ENCODE results near the gene ZNF101.
"Not testable (repeated sequence)": the region's sequence is repeated elsewhere in the genome, so short reads cannot be mapped to it uniquely, and the experiment has no call there.

The ZNF101 gene

GRCh38 chr19:19662871-19663255 is 5.8 kb upstream of the ZNF101 start:
- peaks cover 37% of the 10 kb centered on the region for H3K36me3 ChIP-seq (ENCODE audit: control insufficient read depth, insufficient read depth, low read length)
- H3K4me1 ChIP-seq (ENCODE audit: control insufficient read depth, insufficient read depth, low read length, poor library complexity, severe bottlenecking): peaks cover 21% of the 10 kb centered on the region
- H3K9me3 ChIP-seq (ENCODE audit: control insufficient read depth, low read length): no peaks in the 10 kb centered on the region
- H3K4me3 ChIP-seq (ENCODE audit: extremely low read depth, insufficient read depth, low read length, poor library complexity, severe bottlenecking): peak overlapping the region; percentile 80
- peak overlapping the region; percentile 95 for H3K27ac ChIP-seq (ENCODE audit: low read depth, low read length, severe bottlenecking)
- WGBS, 2 experiments (ENCODE audit: insufficient coverage in 2 of 2): 2 to 12% methylated on average over 12 to 14 of the region's 17 CpGs

DNA sequence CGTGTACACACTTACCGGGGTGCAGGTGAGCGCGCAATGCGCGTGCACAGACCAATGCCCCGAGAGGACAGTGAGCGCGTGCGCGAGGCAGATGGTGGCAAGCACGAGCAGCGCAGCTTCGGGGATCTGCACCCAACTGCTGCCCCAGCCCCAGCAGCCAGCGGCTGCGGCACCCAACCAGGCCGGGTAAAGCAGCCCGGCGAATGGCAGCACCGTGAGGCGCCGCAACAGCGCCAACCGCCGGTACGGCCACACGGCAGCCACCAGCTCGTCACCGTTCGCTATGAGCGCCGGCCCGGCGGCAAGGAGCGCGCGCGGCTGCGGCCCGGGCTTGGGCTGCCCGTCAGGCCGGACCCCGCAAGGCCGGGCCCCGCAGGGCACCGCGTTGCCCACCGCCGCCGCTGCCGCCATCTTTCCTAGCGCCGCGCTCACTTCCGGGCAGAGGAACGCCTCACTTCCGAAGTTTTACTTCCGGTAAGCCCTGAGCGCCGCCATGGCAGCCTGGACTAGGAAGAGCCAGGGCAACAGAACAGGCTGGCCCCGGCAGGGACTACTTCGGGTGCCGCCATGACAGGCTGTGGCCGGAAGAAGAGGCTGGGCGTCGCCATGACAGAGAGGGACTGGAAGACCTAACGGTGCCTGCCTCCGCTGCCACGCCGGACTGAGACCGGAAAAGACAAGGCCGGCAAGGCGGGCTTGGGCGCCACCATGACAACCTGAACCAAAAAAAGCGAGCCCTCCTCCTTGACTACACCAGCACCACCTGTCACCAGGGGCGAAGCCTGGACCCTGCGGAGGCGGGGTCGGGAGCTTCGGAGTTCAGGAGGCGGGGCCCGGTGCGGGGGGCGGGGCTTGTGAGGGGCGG is 5.2 kb upstream of the ZNF101 start, which contains the start of gene ATP13A1:
Gene ATP13A1, minus strand, starts transcription at position 421 of the 865 bp plus-strand sequence. Its CDS starts 10 bp downstream, at position 411.
- Histone ChIP-seq H3K36me3 (ENCODE audit: control insufficient read depth, insufficient read depth, low read length) (peaks cover 31% of the 10 kb centered on the region), H3K9me3 (ENCODE audit: control insufficient read depth, low read length) (no peaks in the 10 kb centered on the region), H3K4me3 (ENCODE audit: extremely low read depth, insufficient read depth, low read length, poor library complexity, severe bottlenecking) (peak within 1 kb of the TSS; percentile 80), H3K27ac (ENCODE audit: low read depth, low read length, severe bottlenecking) (peak within 1 kb of the TSS; percentile 95), H3K4me1 (ENCODE audit: control insufficient read depth, insufficient read depth, low read length, poor library complexity, severe bottlenecking) (peaks cover 23% of the 10 kb centered on the region)
- WGBS, 2 experiments (ENCODE audit: insufficient coverage in 2 of 2): 0 to 1% methylated on average over 61 to 77 of the region's 85 CpGs

- not testable (repeated sequence) for H3K4me3 ChIP-seq (ENCODE audit: extremely low read depth, insufficient read depth, low read length, poor library complexity, severe bottlenecking); H3K27ac ChIP-seq (ENCODE audit: low read depth, low read length, severe bottlenecking); H3K9me3 ChIP-seq (ENCODE audit: control insufficient read depth, low read length)
- Histone ChIP-seq H3K4me1 (ENCODE audit: control insufficient read depth, insufficient read depth, low read length, poor library complexity, severe bottlenecking) (peaks cover 19% of the 10 kb centered on the region), H3K36me3 (ENCODE audit: control insufficient read depth, insufficient read depth, low read length) (peaks cover 14% of the 10 kb centered on the region)
- 94 to 97% methylated on average over 16 to 18 of the region's 22 CpGs for WGBS, 2 experiments (ENCODE audit: insufficient coverage in 2 of 2)
These were observed 3.2 kb upstream of the ZNF101 start for GRCh38 chr19:19665420-19665948.

- no peak overlapping the region for H3K27ac ChIP-seq (ENCODE audit: low read depth, low read length, severe bottlenecking)
- H3K36me3 ChIP-seq (ENCODE audit: control insufficient read depth, insufficient read depth, low read length): peaks cover 35% of the 10 kb centered on the region
- peak overlapping the region; percentile 92 for H3K4me3 ChIP-seq (ENCODE audit: extremely low read depth, insufficient read depth, low read length, poor library complexity, severe bottlenecking)
- peaks cover 5% of the 10 kb centered on the region for H3K9me3 ChIP-seq (ENCODE audit: control insufficient read depth, low read length)
- WGBS, 2 experiments (ENCODE audit: insufficient coverage in 2 of 2): 57 to 74% methylated on average over 6 to 10 of the region's 10 CpGs
- peaks cover 2% of the 10 kb centered on the region for H3K4me1 ChIP-seq (ENCODE audit: control insufficient read depth, insufficient read depth, low read length, poor library complexity, severe bottlenecking)
These were observed 1.5 kb downstream of the ZNF101 start for GRCh38 chr19:19670070-19670551.

DNA sequence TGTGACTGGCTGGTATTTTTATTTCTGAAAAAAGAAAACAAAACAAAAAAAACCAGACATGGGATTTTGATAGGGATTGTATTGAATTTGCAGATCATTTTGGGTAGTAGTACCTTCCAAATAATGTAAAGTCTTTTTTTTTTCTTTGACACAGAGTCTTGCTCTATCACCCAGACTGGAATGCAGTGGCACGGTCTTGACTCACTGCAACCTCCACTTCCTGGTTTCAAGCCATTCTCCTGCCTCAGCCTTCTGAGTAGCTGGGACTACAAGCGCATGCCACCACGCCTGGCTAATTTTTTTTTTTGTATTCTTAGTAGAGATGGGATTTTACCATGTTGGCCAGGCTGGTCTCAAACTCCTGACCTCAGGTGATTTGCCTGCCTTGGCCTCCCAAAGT is 4.2 kb downstream of the ZNF101 start:
- H3K36me3 ChIP-seq (ENCODE audit: control insufficient read depth, insufficient read depth, low read length): peaks cover 61% of the 10 kb centered on the region
- H3K4me1 ChIP-seq (ENCODE audit: control insufficient read depth, insufficient read depth, low read length, poor library complexity, severe bottlenecking): peaks cover 2% of the 10 kb centered on the region
- no peak overlapping the region for H3K27ac ChIP-seq (ENCODE audit: low read depth, low read length, severe bottlenecking)
- 78 to 90% methylated on average over 1 to 2 of the region's 3 CpGs for WGBS, 2 experiments (ENCODE audit: insufficient coverage in 2 of 2)
- peaks cover 5% of the 10 kb centered on the region for H3K9me3 ChIP-seq (ENCODE audit: control insufficient read depth, low read length)
- H3K4me3 ChIP-seq (ENCODE audit: extremely low read depth, insufficient read depth, low read length, poor library complexity, severe bottlenecking): no peak overlapping the region

DNA sequence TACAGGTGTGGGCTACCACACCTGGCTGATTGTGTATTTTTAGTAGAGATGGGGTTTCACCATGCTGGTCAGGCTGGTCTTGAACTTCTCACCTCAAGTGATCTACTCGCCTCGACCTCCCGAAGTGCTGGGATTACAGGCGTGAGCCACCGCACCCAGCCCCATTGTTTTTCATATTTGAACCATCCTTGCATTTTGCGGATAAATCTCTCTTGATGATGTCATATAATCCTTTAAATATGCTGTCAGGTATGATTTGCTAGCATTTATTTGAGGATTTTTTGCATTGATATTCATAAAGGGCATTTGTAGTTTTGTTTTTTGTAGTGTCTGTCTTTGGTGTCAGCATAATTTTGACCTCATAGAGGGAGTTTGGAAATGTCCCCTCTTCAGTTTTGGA is 5.7 kb downstream of the ZNF101 start:
- Histone ChIP-seq H3K9me3 (ENCODE audit: control insufficient read depth, low read length) (peaks cover 12% of the 10 kb centered on the region), H3K27ac (ENCODE audit: low read depth, low read length, severe bottlenecking) (no peak overlapping the region), H3K36me3 (ENCODE audit: control insufficient read depth, insufficient read depth, low read length) (peaks cover 76% of the 10 kb centered on the region), H3K4me1 (ENCODE audit: control insufficient read depth, insufficient read depth, low read length, poor library complexity, severe bottlenecking) (no peaks in the 10 kb centered on the region), H3K4me3 (ENCODE audit: extremely low read depth, insufficient read depth, low read length, poor library complexity, severe bottlenecking) (no peak overlapping the region)
- 87 to 96% methylated on average over 5 of the region's 6 CpGs for WGBS, 2 experiments (ENCODE audit: insufficient coverage in 2 of 2)

DNA sequence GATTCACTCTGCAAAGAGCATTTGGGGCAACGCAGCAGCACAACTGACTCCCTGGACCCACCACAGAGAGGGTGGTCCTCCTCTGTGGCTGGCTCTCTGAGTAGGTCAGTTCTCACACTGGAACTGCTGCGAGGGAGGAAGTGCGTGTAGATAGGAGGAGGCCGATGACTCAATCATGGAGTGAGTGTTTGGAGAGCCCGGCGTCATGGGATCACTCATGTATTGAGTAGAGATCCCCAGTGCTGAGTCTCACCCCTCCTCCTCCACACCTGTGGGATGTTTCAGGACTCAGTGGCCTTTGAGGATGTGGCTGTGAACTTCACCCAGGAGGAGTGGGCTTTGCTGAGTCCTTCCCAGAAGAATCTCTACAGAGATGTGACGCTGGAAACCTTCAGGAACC is 8.9 kb downstream of the ZNF101 start:
- Histone ChIP-seq H3K36me3 (ENCODE audit: control insufficient read depth, insufficient read depth, low read length) (peaks cover 91% of the 10 kb centered on the region), H3K4me1 (ENCODE audit: control insufficient read depth, insufficient read depth, low read length, poor library complexity, severe bottlenecking) (no peaks in the 10 kb centered on the region), H3K9me3 (ENCODE audit: control insufficient read depth, low read length) (peaks cover 25% of the 10 kb centered on the region), H3K27ac (ENCODE audit: low read depth, low read length, severe bottlenecking) (no peak overlapping the region), H3K4me3 (ENCODE audit: extremely low read depth, insufficient read depth, low read length, poor library complexity, severe bottlenecking) (no peak overlapping the region)
- WGBS, 2 experiments (ENCODE audit: insufficient coverage in 2 of 2): 92 to 100% methylated on average over 1 to 4 of the region's 7 CpGs

DNA sequence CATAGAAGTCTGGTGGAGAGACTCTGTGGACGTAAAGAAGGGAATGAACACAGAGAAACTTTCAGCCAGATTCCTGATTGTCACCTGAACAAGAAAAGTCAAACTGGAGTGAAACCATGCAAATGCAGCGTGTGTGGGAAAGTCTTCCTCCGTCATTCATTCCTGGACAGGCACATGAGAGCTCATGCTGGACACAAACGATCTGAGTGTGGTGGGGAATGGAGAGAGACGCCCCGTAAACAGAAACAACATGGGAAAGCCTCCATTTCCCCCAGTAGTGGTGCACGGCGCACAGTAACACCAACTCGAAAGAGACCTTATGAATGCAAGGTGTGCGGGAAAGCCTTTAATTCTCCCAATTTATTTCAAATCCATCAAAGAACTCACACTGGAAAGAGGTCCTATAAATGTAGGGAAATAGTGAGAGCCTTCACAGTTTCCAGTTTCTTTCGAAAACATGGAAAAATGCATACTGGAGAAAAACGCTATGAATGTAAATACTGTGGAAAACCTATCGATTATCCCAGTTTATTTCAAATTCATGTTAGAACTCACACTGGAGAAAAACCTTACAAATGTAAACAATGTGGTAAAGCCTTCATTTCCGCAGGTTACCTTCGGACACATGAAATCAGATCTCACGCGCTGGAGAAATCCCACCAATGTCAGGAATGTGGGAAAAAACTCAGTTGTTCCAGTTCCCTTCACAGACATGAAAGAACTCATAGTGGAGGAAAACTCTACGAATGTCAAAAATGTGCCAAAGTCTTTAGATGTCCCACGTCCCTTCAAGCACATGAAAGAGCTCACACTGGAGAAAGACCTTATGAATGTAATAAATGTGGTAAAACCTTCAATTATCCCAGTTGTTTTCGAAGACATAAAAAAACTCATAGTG is 10.8 kb downstream of the ZNF101 start:
- H3K4me3 ChIP-seq (ENCODE audit: extremely low read depth, insufficient read depth, low read length, poor library complexity, severe bottlenecking): no peak overlapping the region
- 96 to 100% methylated on average over 10 to 13 of the region's 20 CpGs for WGBS, 2 experiments (ENCODE audit: insufficient coverage in 2 of 2)
- H3K36me3 ChIP-seq (ENCODE audit: control insufficient read depth, insufficient read depth, low read length): peaks cover 74% of the 10 kb centered on the region
- H3K4me1 ChIP-seq (ENCODE audit: control insufficient read depth, insufficient read depth, low read length, poor library complexity, severe bottlenecking): no peaks in the 10 kb centered on the region
- H3K9me3 ChIP-seq (ENCODE audit: control insufficient read depth, low read length): peaks cover 20% of the 10 kb centered on the region
- no peak overlapping the region for H3K27ac ChIP-seq (ENCODE audit: low read depth, low read length, severe bottlenecking)

- not testable (repeated sequence) for H3K9me3 ChIP-seq (ENCODE audit: control insufficient read depth, low read length); H3K36me3 ChIP-seq (ENCODE audit: control insufficient read depth, insufficient read depth, low read length); H3K4me3 ChIP-seq (ENCODE audit: extremely low read depth, insufficient read depth, low read length, poor library complexity, severe bottlenecking); H3K27ac ChIP-seq (ENCODE audit: low read depth, low read length, severe bottlenecking); H3K4me1 ChIP-seq (ENCODE audit: control insufficient read depth, insufficient read depth, low read length, poor library complexity, severe bottlenecking)
- WGBS, 2 experiments (ENCODE audit: insufficient coverage in 2 of 2): 90 to 96% methylated on average over 12 of the region's 15 CpGs
These were observed 17.5 kb downstream of the ZNF101 start for GRCh38 chr19:19686119-19686518.

GRCh38 chr19:19686580-19686979 is 17.9 kb downstream of the ZNF101 start:
- no peaks in the 10 kb centered on the region for H3K4me1 ChIP-seq (ENCODE audit: control insufficient read depth, insufficient read depth, low read length, poor library complexity, severe bottlenecking)
- H3K27ac ChIP-seq (ENCODE audit: low read depth, low read length, severe bottlenecking): no peak overlapping the region
- peaks cover 5% of the 10 kb centered on the region for H3K36me3 ChIP-seq (ENCODE audit: control insufficient read depth, insufficient read depth, low read length)
- no peak overlapping the region for H3K4me3 ChIP-seq (ENCODE audit: extremely low read depth, insufficient read depth, low read length, poor library complexity, severe bottlenecking)
- WGBS, 2 experiments (ENCODE audit: insufficient coverage in 2 of 2): 88 to 98% methylated on average over 3 to 6 of the region's 6 CpGs
- H3K9me3 ChIP-seq (ENCODE audit: control insufficient read depth, low read length): no peaks in the 10 kb centered on the region
